Adrenal gland (tissue), 12 donors: ENCODE results near the gene HLA-F. TPM values are rescaled to one million over a fixed set of nuclear protein-coding genes. Genes with fewer than 3 reads are reported as not detected.

Experiments used
- DNase-seq, 7 donors: peaks; one replicate each; pipeline ENCODE4 v3.0.0-alpha.2; 2019 to 2020
- H3K27ac ChIP-seq, 5 donors: fragments of 200-600 bp; sonication (generic) in 4 of 5; 1 replicate in 3 of 5; 2 replicates in 2 of 5; pipeline versions ENCODE4 v1.5.1 to v1.8.0; 2016 to 2020; ENCODE audit warnings: mild to moderate bottlenecking in 1 of 5
- H3K27me3 ChIP-seq: fragments of 200-600 bp; 2 replicates; pipeline ENCODE4 v1.8.0; 2021
- H3K36me3 ChIP-seq, 2 donors: fragments of 200-600 bp; replicated peaks in 1 of 2; 1 replicate in 1 of 2; 2 replicates in 1 of 2; pipeline versions ENCODE4 v1.5.1 to v1.8.0; 2018 to 2022
- H3K4me1 ChIP-seq, 2 donors: fragments of 200-600 bp; replicated peaks in 1 of 2; 1 replicate in 1 of 2; 2 replicates in 1 of 2; pipeline versions ENCODE4 v1.5.1 to v1.8.0; 2018 to 2021
- H3K4me3 ChIP-seq, 4 donors: fragments of 200-600 bp; sonication (generic) in 3 of 4; one replicate each; pipeline ENCODE4 v1.5.1; 2016 to 2018
- H3K9me3 ChIP-seq, 3 donors: fragments of 200-600 bp; sonication (generic) in 1 of 3; replicated peaks in 1 of 3; 1 replicate in 2 of 3; 2 replicates in 1 of 3; pipeline versions ENCODE4 v1.5.1 to v1.8.0; 2016 to 2021
- CTCF ChIP-seq, 6 experiments: fragments of 450-650 bp in 4 of 6; fragments of 200-600 bp in 2 of 6; sonication (generic) in 1 of 6; IDR thresholded peaks; 1 replicate in 5 of 6; 2 replicates in 1 of 6; pipeline versions ENCODE4 v1.5.1 to v1.8.0; 2016 to 2021; ENCODE audit warnings: antibody characterized with exemption in 6 of 6, mild to moderate bottlenecking in 2 of 6, moderate library complexity in 1 of 6
- POLR2A ChIP-seq, 2 donors: fragments of 450-650 bp; IDR thresholded peaks; one replicate each; pipeline ENCODE4 v1.6.1; 2017; ENCODE audit warnings: antibody characterized with exemption in 2 of 2, mild to moderate bottlenecking in 2 of 2, moderate library complexity in 1 of 2
- WGBS, 4 donors: extraction: QIAGEN DNeasy Blood & Tissue Kit in 2 of 4; methylation state at CpG; one replicate each; pipeline versions ENCODE4 v1.1.5 to v1.1.7; 2013 to 2017; 5-methylcytosine and 5-hydroxymethylcytosine counted together
- intact Hi-C, 2 donors: fragments of 100-400 bp; cut with DNase I; formaldehyde crosslinking; loops; one replicate each; pipeline versions ENCODE4 v1.14.1 to v1.15.0; 2022 to 2023
- polyA plus RNA-seq, 3 donors: library from polyadenylated mRNA; stranded (reverse); fragments of 200-250 nt in 2 of 3; fragments of 350-450 nt in 1 of 3; fragmentation: Illumina TruSeq in 1 of 3; extraction: RNeasy Lipid Tissue Mini Kit (QIAGEN cat#74804) in 1 of 3; gene quantifications; one replicate each; pipeline ENCODE4 v1.2.3, GENCODE V29; 2013 to 2014
- total RNA-seq, 9 donors: library from RNA; depleted of rRNA in 4 of 9; stranded (reverse); fragments of >200 nt in 4 of 9; fragments of 120-200 nt in 1 of 9; fragmentation: NEBNext Ultra II Directional in 1 of 9; extraction: Animal tissue kit (Norgen Biotek cat#: 25700) in 1 of 9; gene quantifications; one replicate each; pipeline versions ENCODE4 v1.1.0 to v1.2.4, GENCODE V29; 2013 to 2023
- donor health status: healthy with polysubstance abuse.
- donor health status: Bipolar disorder and iron deficiency.
- donor health status: DM: yes; HTN: yes; CAD: no.
- donor health status: DM: no; HTN: no; CAD: no.
- donor health status: DM: no; HTN: no; CAD: no.
- donor health status: DM: yes; HTN: yes; CAD: no.

The HLA-F gene
- total and polyA plus RNA-seq, 12 donors = 3.8 to 285 (median 85.0) TPM

GRCh38 chr6:29763491-29764289, 40.5 kb downstream of the HLA-F start:
- H3K4me3 ChIP-seq = no peak overlapping the region
- TF ChIP-seq POLR2A (IDR thresholded peaks at IDR 0.05) = no peak
- no peak for TF ChIP-seq CTCF (IDR thresholded peaks at IDR 0.05)
- no peaks in the 10 kb centered on the region for H3K36me3 ChIP-seq
- H3K9me3 ChIP-seq = no peaks in the 10 kb centered on the region
- H3K27me3 ChIP-seq = no peaks in the 10 kb centered on the region
- no peak overlapping the region for H3K27ac ChIP-seq
- DNase-seq = no peak
- 88 to 100% (median 90%) methylated on average over 1 to 2 of the region's 2 CpGs for WGBS, 4 donors
- intact Hi-C loops = no loop called here
- no peaks in the 10 kb centered on the region for H3K4me1 ChIP-seq

- no peaks in the 10 kb centered on the region for H3K36me3 ChIP-seq
- 83 to 93% (median 87%) methylated on average over 2 of the region's 2 CpGs for WGBS, 4 donors
- DNase-seq = no peak
- no peak overlapping the region for H3K27ac ChIP-seq
- TF ChIP-seq POLR2A (IDR thresholded peaks at IDR 0.05) = no peak
- no peak for TF ChIP-seq CTCF (IDR thresholded peaks at IDR 0.05)
- H3K9me3 ChIP-seq = no peaks in the 10 kb centered on the region
- no peak overlapping the region for H3K4me3 ChIP-seq
- no peaks in the 10 kb centered on the region for H3K4me1 ChIP-seq
- intact Hi-C loops = no loop called here
- no peaks in the 10 kb centered on the region for H3K27me3 ChIP-seq
These were observed 41.4 kb downstream of the HLA-F start for GRCh38 chr6:29764422-29765196.

- intact Hi-C loops = no loop called here
- no peaks in the 10 kb centered on the region for H3K9me3 ChIP-seq
- 69 to 91% (median 75%) methylated on average over 3 of the region's 3 CpGs for WGBS, 4 donors
- DNase-seq = peak in 1 of 7 donors; percentile 73
- no peak for TF ChIP-seq POLR2A (IDR thresholded peaks at IDR 0.05)
- no peak for TF ChIP-seq CTCF (IDR thresholded peaks at IDR 0.05)
- no peaks in the 10 kb centered on the region for H3K4me1 ChIP-seq
- H3K36me3 ChIP-seq = no peaks in the 10 kb centered on the region
- H3K27me3 ChIP-seq = no peaks in the 10 kb centered on the region
- no peak overlapping the region for H3K27ac ChIP-seq
- no peak overlapping the region for H3K4me3 ChIP-seq
These were observed 46.1 kb downstream of the HLA-F start for GRCh38 chr6:29769336-29769735.

- no peaks in the 10 kb centered on the region for H3K27me3 ChIP-seq
- H3K9me3 ChIP-seq = no peaks in the 10 kb centered on the region
- no peak for TF ChIP-seq CTCF (IDR thresholded peaks at IDR 0.05)
- TF ChIP-seq POLR2A (IDR thresholded peaks at IDR 0.05) = no peak
- DNase-seq = no peak
- H3K4me3 ChIP-seq = no peak overlapping the region
- WGBS, 4 donors = 79 to 95% (median 85%) methylated on average over 2 of the region's 2 CpGs
- H3K36me3 ChIP-seq = no peaks in the 10 kb centered on the region
- no peaks in the 10 kb centered on the region for H3K4me1 ChIP-seq
- intact Hi-C loops = no loop called here
- H3K27ac ChIP-seq = no peak overlapping the region
These were observed 47.1 kb downstream of the HLA-F start for GRCh38 chr6:29770306-29770705.
